Measurements from ENCODE around the gene COQ10A.
"Not testable (repeated sequence)": the region's sequence is repeated elsewhere in the genome, so short reads cannot be mapped to it uniquely, and the experiment has no call there.

Gene COQ10A

DNA sequence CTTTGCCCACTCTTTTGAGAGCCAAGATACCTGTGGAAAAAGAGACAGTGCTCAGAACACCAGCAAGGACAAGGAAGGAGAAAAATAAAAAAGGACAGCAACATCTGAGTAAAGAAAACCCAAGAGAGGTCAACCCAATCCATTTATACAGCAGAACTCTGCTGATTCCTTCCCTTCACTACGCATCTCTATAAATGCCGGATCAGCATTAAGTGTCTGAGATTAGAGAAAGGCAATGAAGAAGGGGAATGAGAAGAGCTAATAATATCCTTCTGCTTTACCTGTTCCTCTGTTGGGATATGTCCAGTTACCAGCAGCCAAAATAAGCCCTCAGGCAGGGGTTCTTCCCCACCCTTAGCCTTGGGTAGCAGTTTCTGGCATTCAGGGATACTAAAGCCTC, 15.8 kb downstream of the COQ10A start:
- H3K27me3 ChIP-seq (ENCODE audit: insufficient read depth, low read depth, severe bottlenecking) = no peaks in the 10 kb centered on the region
- H3K4me3 ChIP-seq (ENCODE audit: low read depth, low read length) = no peak overlapping the region
- peaks cover 85% of the 10 kb centered on the region for H3K36me3 ChIP-seq
- H3K9me3 ChIP-seq (ENCODE audit: severe bottlenecking) = no peaks in the 10 kb centered on the region
- TF ChIP-seq, protein P1, sequence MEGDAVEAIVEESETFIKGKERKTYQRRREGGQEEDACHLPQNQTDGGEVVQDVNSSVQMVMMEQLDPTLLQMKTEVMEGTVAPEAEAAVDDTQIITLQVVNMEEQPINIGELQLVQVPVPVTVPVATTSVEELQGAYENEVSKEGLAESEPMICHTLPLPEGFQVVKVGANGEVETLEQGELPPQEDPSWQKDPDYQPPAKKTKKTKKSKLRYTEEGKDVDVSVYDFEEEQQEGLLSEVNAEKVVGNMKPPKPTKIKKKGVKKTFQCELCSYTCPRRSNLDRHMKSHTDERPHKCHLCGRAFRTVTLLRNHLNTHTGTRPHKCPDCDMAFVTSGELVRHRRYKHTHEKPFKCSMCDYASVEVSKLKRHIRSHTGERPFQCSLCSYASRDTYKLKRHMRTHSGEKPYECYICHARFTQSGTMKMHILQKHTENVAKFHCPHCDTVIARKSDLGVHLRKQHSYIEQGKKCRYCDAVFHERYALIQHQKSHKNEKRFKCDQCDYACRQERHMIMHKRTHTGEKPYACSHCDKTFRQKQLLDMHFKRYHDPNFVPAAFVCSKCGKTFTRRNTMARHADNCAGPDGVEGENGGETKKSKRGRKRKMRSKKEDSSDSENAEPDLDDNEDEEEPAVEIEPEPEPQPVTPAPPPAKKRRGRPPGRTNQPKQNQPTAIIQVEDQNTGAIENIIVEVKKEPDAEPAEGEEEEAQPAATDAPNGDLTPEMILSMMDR (IDR thresholded peaks at IDR 0.05; ENCODE audit: low read depth, low read length) = no peak
- H3K27ac ChIP-seq = no peak overlapping the region
- no peak for DNase-seq

DNA sequence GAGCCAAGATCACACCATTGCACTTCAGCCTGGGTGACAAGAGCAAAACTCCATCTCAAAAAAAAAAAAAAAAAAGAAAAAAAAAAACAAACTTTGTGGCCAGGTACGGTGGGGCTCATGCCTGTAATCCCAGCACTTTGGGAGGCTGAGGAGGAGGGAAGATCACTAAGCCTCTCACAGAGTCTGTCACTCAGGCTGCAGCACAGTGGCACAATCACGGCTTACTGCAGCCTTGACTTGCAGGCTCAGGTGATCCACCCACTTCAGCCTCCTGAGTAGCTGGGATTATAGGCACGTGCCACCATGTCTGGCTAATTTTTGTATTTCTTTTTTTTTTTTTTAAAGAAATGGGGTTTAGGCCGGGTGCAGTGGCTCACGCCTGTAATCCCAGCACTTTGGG, 17.5 kb downstream of the COQ10A start:
- H3K9me3 ChIP-seq (ENCODE audit: severe bottlenecking); H3K4me3 ChIP-seq (ENCODE audit: low read depth, low read length); H3K27ac ChIP-seq; H3K27me3 ChIP-seq (ENCODE audit: insufficient read depth, low read depth, severe bottlenecking): not testable (repeated sequence)
- DNase-seq = peak; percentile 56
- peaks cover 81% of the 10 kb centered on the region for H3K36me3 ChIP-seq

DNA sequence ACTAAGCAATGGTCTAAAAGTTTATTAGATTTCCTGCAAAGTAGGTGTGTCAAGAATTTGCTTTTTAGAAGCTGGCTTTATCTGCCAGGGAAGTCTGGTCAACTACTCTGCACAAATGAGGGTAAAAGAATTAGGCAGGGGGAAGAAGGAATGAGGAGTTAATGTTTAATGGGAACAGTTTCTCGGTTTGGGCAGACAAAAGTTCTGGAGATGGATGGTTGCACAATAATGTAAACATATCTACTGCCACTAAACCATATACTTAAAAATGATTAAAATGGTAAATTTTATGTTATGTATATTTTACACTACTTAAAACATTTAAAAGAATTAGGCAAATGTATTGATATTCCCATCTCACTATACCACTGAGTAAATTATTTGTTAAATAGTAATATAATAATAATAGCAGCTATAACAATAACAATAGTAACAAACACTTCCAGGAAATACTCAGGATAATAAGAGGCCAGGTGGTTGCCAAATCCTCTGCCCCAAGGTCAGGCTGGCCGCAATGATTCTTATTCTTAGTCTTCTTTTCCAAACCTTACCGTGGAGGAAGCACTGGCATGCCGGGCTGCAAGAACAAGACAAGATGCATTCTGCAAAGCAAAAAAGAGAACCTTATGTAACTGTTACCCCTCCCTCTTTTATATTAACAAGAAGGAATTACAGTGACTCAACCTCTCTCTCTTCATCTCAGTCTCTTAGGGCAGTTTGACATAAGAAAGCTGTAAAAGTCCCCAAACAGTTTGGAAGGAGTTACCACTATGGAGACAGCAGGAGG, 19.5 kb downstream of the COQ10A start:
- Histone ChIP-seq H3K4me3 (ENCODE audit: low read depth, low read length) (no peak overlapping the region), H3K36me3 (peaks cover 81% of the 10 kb centered on the region), H3K27me3 (ENCODE audit: insufficient read depth, low read depth, severe bottlenecking) (no peaks in the 10 kb centered on the region), H3K27ac (peak overlapping the region; percentile 62), H3K9me3 (ENCODE audit: severe bottlenecking) (no peaks in the 10 kb centered on the region)
- TF ChIP-seq, protein P1 (IDR thresholded peaks at IDR 0.05; ENCODE audit: low read depth, low read length) = no peak
- no peak for DNase-seq

DNA sequence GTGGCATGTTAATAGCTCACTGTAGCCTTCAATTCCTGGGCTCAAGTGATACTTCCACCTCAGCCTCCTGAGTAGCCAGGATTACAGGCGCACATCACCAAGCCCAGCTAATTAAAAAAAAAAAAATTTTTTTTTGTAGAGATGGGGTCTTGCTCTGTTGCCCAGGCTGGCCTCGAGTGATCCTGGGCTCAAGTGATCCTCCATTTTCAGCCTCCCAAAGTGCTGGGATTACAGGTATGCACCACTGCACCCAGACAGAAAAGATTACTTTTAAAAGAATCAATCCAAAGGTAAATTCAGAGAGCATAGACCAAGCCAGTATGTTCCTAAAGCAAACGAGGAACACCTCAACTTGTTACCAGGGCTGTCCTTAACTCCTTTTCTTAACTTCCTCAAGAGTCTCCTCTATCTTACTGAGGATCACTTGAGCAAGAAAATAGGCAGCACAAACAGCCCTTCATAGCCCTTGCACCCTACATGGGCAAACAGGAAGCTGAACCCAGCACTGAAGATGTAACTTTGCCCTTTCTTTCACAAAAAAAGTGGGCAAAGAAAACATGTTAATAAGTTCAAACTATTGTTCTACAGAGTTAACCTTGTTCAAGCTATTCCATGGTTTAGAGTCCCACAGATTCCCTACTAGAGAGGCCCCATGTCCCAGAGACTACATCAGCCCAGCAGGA, 22.1 kb downstream of the COQ10A start:
- no peaks in the 10 kb centered on the region for H3K9me3 ChIP-seq (ENCODE audit: severe bottlenecking)
- TF ChIP-seq, protein P1 (IDR thresholded peaks at IDR 0.05; ENCODE audit: low read depth, low read length) = no peak
- no peak overlapping the region for H3K4me3 ChIP-seq (ENCODE audit: low read depth, low read length)
- no peak for DNase-seq
- H3K27ac ChIP-seq = peak overlapping the region; percentile 62
- H3K27me3 ChIP-seq (ENCODE audit: insufficient read depth, low read depth, severe bottlenecking) = no peaks in the 10 kb centered on the region
- H3K36me3 ChIP-seq = peaks cover 75% of the 10 kb centered on the region

DNA sequence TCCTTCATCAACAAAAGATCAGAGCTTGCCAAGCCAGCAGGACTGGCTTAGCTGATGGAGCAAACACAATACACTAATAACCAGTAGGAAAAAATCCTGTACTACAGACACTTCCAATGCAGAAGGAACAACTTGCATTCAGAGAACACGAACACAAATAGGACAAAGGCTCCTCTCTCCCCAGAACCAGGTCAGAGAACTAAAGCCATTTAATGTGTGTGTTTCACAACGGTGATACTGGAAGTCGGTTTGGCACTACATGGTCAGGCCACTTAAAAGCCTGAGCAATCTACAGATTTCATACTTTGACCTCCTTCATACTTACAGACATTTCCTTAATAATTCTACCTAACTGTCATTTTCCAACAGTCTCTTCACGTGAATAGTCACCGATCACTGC, 27.1 kb downstream of the COQ10A start:
- DNase-seq = no peak
- Histone ChIP-seq H3K27ac (no peak overlapping the region), H3K36me3 (peaks cover 84% of the 10 kb centered on the region), H3K4me3 (ENCODE audit: low read depth, low read length) (no peak overlapping the region), H3K27me3 (ENCODE audit: insufficient read depth, low read depth, severe bottlenecking) (no peaks in the 10 kb centered on the region), H3K9me3 (ENCODE audit: severe bottlenecking) (no peaks in the 10 kb centered on the region)
- TF ChIP-seq, protein P1 (IDR thresholded peaks at IDR 0.05; ENCODE audit: low read depth, low read length) = no peak

DNA sequence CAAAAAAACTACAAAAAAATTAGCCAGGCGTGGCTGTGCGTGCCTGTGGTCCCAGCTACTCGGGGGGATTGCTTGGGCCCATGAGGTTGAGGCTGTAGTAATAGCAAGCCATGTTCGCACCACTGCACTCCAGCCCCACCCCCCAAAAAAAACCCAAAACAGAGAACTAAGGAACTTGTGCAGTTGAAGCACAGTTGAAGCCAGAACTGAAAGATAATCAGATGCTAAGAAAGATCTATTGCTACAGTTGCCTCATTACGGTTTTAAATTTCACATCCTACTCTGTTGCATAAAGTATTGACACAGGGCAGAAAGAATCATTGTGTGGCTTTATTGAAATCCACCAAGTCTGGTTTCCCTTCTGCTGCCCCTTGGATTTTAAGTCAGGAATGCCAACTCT, 29.6 kb downstream of the COQ10A start:
- H3K9me3 ChIP-seq (ENCODE audit: severe bottlenecking) = no peaks in the 10 kb centered on the region
- H3K27me3 ChIP-seq (ENCODE audit: insufficient read depth, low read depth, severe bottlenecking) = no peaks in the 10 kb centered on the region
- TF ChIP-seq, protein P1 (IDR thresholded peaks at IDR 0.05; ENCODE audit: low read depth, low read length) = no peak
- H3K36me3 ChIP-seq = peaks cover 62% of the 10 kb centered on the region
- H3K4me3 ChIP-seq (ENCODE audit: low read depth, low read length) = no peak overlapping the region
- DNase-seq = no peak
- H3K27ac ChIP-seq = no peak overlapping the region
